ENCODE results near the gene CDH26. TPM values are rescaled to one million over a fixed set of nuclear protein-coding genes. Genes with fewer than 3 reads are reported as not detected.

The CDH26 gene
- total and polyA plus RNA-seq, 2 of the 13 experiments (the other 11 are each of a cell fraction or from before 2014, with no cell fraction given), result 0.40 to 1.1 TPM

GRCh38 chr20:60053125-60053817 is 95.0 kb downstream of the CDH26 start (continued):
- TF ChIP-seq ZZZ3 (CRISPR knock-in tag; IDR thresholded peaks at IDR 0.05; ENCODE audit: borderline replicate concordance), result no peak
- peak; percentile 37; the same call in 1 of the 2 replicates for TF ChIP-seq FOSL2 (CRISPR knock-in tag; IDR thresholded peaks at IDR 0.05)
- no peak for TF ChIP-seq FOXO4 (CRISPR knock-in tag; conservative IDR thresholded peaks at IDR 0.05)
- TF ChIP-seq ZNF691 (CRISPR knock-in tag; IDR thresholded peaks at IDR 0.05; ENCODE audit: borderline replicate concordance, low read depth), result no peak
- no peak for TF ChIP-seq ZFP36L1 (CRISPR knock-in tag; IDR thresholded peaks at IDR 0.05)
- TF ChIP-seq TIGD3 (CRISPR knock-in tag; IDR thresholded peaks at IDR 0.05; ENCODE audit: borderline replicate concordance), result no peak
- no peak for TF ChIP-seq SP1 (IDR thresholded peaks at IDR 0.05)
- TF ChIP-seq SP1 (CRISPR knock-in tag; IDR thresholded peaks at IDR 0.05), result no peak
- TF ChIP-seq POLR2A (IDR thresholded peaks at IDR 0.05; ENCODE audit: insufficient read depth in 1 of 2, low read depth in 2 of 2, low read length in 2 of 2), result no peak
- TF ChIP-seq ZNF609 (CRISPR knock-in tag; IDR thresholded peaks at IDR 0.05; ENCODE audit: borderline replicate concordance), result peak; percentile 80
- no peak for TF ChIP-seq KDM3A (CRISPR knock-in tag; IDR thresholded peaks at IDR 0.05; ENCODE audit: low read depth)
- TF ChIP-seq BRF2 (CRISPR knock-in tag; IDR thresholded peaks at IDR 0.05), result no peak
- TF ChIP-seq ZNF672 (CRISPR knock-in tag; IDR thresholded peaks at IDR 0.05), result no peak
- TF ChIP-seq E2F1 (CRISPR knock-in tag; IDR thresholded peaks at IDR 0.05), result no peak
- no peak for TF ChIP-seq SOX6 (IDR thresholded peaks at IDR 0.05)
- TF ChIP-seq SOX6 (CRISPR knock-in tag; IDR thresholded peaks at IDR 0.05), result peak; percentile 50; the same call in 1 of the 2 replicates
- TF ChIP-seq GABPB1 (CRISPR knock-in tag; IDR thresholded peaks at IDR 0.05), result peak; percentile 67
- TF ChIP-seq SYNCRIP (IDR thresholded peaks at IDR 0.05; ENCODE audit: insufficient read depth, low read depth, low read length), result no peak

All from HepG2 (cell line).